ES-I3 (cell line): ENCODE results near the gene EIF2S2.
"Not testable (repeated sequence)": the region's sequence is repeated elsewhere in the genome, so short reads cannot be mapped to it uniquely, and the experiment has no call there.

Experiments used
- H3K36me3 ChIP-seq: 2 replicates; pipeline ENCODE4 v1.6.1; 2013; ENCODE audit warnings: mild to moderate bottlenecking, low read length, control low read depth, moderate library complexity; ENCODE audit not compliant: insufficient read depth
- H3K4me1 ChIP-seq: 2 replicates; pipeline ENCODE4 v1.6.1; 2013; ENCODE audit warnings: mild to moderate bottlenecking, control low read depth, low read length; ENCODE audit not compliant: insufficient read depth
- H3K9ac ChIP-seq: 2 replicates; pipeline ENCODE4 v1.6.1; 2013; ENCODE audit warnings: low read depth, mild to moderate bottlenecking, low read length, moderate library complexity
- H3K9me3 ChIP-seq: 2 replicates; pipeline ENCODE4 v1.6.1; 2013; ENCODE audit warnings: mild to moderate bottlenecking, low read length, moderate library complexity; ENCODE audit not compliant: control insufficient read depth, insufficient read depth

EIF2S2 gene

GRCh38 chr20:34111702-34112599 lies at the start of gene EIF2S2:
EIF2S2 (minus strand) TSS chr20:34112243; CDS start chr20:34112110, 133 bp downstream.
- peak within 1 kb of the TSS; percentile 100 for H3K9ac ChIP-seq
- no peaks in the 10 kb centered on the region for H3K9me3 ChIP-seq
- peaks cover 7% of the 10 kb centered on the region for H3K36me3 ChIP-seq
- H3K4me1 ChIP-seq = peaks cover 8% of the 10 kb centered on the region; the same call in 1 of the 2 replicates

GRCh38 chr20:34157697-34158096 lies 45.7 kb upstream of the EIF2S2 start:
- not testable (repeated sequence) for H3K9me3 ChIP-seq, H3K4me1 ChIP-seq, H3K36me3 ChIP-seq, H3K9ac ChIP-seq

- no peaks in the 10 kb centered on the region for H3K9me3 ChIP-seq
- H3K36me3 ChIP-seq = no peaks in the 10 kb centered on the region
- no peak overlapping the region for H3K9ac ChIP-seq
- H3K4me1 ChIP-seq = no peaks in the 10 kb centered on the region
Measured at GRCh38 chr20:34155836-34156235, 43.8 kb upstream of the EIF2S2 start.

GRCh38 chr20:34153169-34153568 lies 41.1 kb upstream of the EIF2S2 start:
- not testable (repeated sequence) for H3K4me1 ChIP-seq, H3K9ac ChIP-seq, H3K36me3 ChIP-seq, H3K9me3 ChIP-seq

- H3K36me3 ChIP-seq, H3K4me1 ChIP-seq, H3K9me3 ChIP-seq, H3K9ac ChIP-seq: not testable (repeated sequence)
Measured at GRCh38 chr20:34152073-34152472, 40.0 kb upstream of the EIF2S2 start.

GRCh38 chr20:34150306-34151000 lies 38.4 kb upstream of the EIF2S2 start:
- Histone ChIP-seq H3K36me3 (no peaks in the 10 kb centered on the region), H3K9me3 (no peaks in the 10 kb centered on the region), H3K4me1 (no peaks in the 10 kb centered on the region), H3K9ac (no peak overlapping the region)

- no peaks in the 10 kb centered on the region for H3K36me3 ChIP-seq
- no peaks in the 10 kb centered on the region for H3K4me1 ChIP-seq
- H3K9ac ChIP-seq = no peak overlapping the region
- no peaks in the 10 kb centered on the region for H3K9me3 ChIP-seq
Measured at GRCh38 chr20:34145280-34145819, 33.3 kb upstream of the EIF2S2 start.

- H3K9me3 ChIP-seq = no peaks in the 10 kb centered on the region
- H3K9ac ChIP-seq = no peak overlapping the region
- H3K4me1 ChIP-seq = no peaks in the 10 kb centered on the region
- H3K36me3 ChIP-seq = no peaks in the 10 kb centered on the region
Measured at GRCh38 chr20:34143951-34144350, 31.9 kb upstream of the EIF2S2 start.

GRCh38 chr20:34142121-34142520 lies 30.1 kb upstream of the EIF2S2 start:
- H3K4me1 ChIP-seq = no peaks in the 10 kb centered on the region
- H3K9ac ChIP-seq = no peak overlapping the region
- no peaks in the 10 kb centered on the region for H3K9me3 ChIP-seq
- H3K36me3 ChIP-seq = no peaks in the 10 kb centered on the region

- H3K9ac ChIP-seq = no peak overlapping the region
- no peaks in the 10 kb centered on the region for H3K36me3 ChIP-seq
- no peaks in the 10 kb centered on the region for H3K9me3 ChIP-seq
- H3K4me1 ChIP-seq = no peaks in the 10 kb centered on the region
Measured at GRCh38 chr20:34141293-34141692, 29.2 kb upstream of the EIF2S2 start.

GRCh38 chr20:34135525-34136275 lies 23.7 kb upstream of the EIF2S2 start:
- H3K36me3 ChIP-seq, H3K4me1 ChIP-seq, H3K9me3 ChIP-seq, H3K9ac ChIP-seq: not testable (repeated sequence)

- H3K9me3 ChIP-seq, H3K4me1 ChIP-seq, H3K36me3 ChIP-seq, H3K9ac ChIP-seq: not testable (repeated sequence)
Measured at GRCh38 chr20:34133365-34133860, 21.4 kb upstream of the EIF2S2 start.

- not testable (repeated sequence) for H3K9me3 ChIP-seq, H3K4me1 ChIP-seq, H3K9ac ChIP-seq
Measured at GRCh38 chr20:34132943-34133342, 20.9 kb upstream of the EIF2S2 start.

GRCh38 chr20:34132491-34132890 lies 20.4 kb upstream of the EIF2S2 start:
- not testable (repeated sequence) for H3K9me3 ChIP-seq, H3K4me1 ChIP-seq, H3K36me3 ChIP-seq, H3K9ac ChIP-seq

More at GRCh38 chr20:34132943-34133342, 20.9 kb upstream of the EIF2S2 start:
- H3K36me3 ChIP-seq = not testable (repeated sequence)
